ENCODE results near the gene P2RY6. TPM values are rescaled to one million over a fixed set of nuclear protein-coding genes. Genes with fewer than 3 reads are reported as not detected.

Gene P2RY6
- total and polyA plus RNA-seq, 2 experiments from 2014 or later = 2.6 to 8.9 TPM

- Histone ChIP-seq H3K27me3 (no peaks in the 10 kb centered on the region), H3K36me3 (replicated peaks; ENCODE audit: insufficient read depth, low read depth) (no peaks in the 10 kb centered on the region), H3K9me2 (replicated peaks; ENCODE audit: insufficient read depth) (no peaks in the 10 kb centered on the region), H3K4me1 (ENCODE audit: insufficient read depth) (peaks cover 53% of the 10 kb centered on the region), H3K27ac (peak overlapping the region; percentile 82), H4K20me1 (ENCODE audit: insufficient read depth, poor library complexity, severe bottlenecking) (peaks cover 50% of the 10 kb centered on the region), H2AFZ (no peak overlapping the region), H3K4me2 (peak overlapping the region; percentile 62), H3K79me2 (peaks cover 100% of the 10 kb centered on the region), H3K9me3 (ENCODE audit: low read depth) (no peaks in the 10 kb centered on the region), H3K4me3 (no peak overlapping the region)
- 69% methylated on average over 7 of the region's 7 CpGs for WGBS (ENCODE audit: low lambda C conversion rate, missing lambda C conversion rate)
- DNase-seq (ENCODE audit: low spot score) = no peak
- no peak for TF ChIP-seq EZH2 (IDR thresholded peaks at IDR 0.05; ENCODE audit: borderline replicate concordance)
- no peak for TF ChIP-seq EZH2phosphoT487 (IDR thresholded peaks at IDR 0.05; ENCODE audit: low read depth, severe bottlenecking, unreplicated experiment)
- TF ChIP-seq CTCF (IDR thresholded peaks at IDR 0.05; ENCODE audit: poor library complexity) = no peak
These were observed 50.5 kb downstream of the P2RY6 start for GRCh38 chr11:73322382-73323306.

- Histone ChIP-seq H2AFZ (no peak overlapping the region), H3K36me3 (replicated peaks; ENCODE audit: insufficient read depth, low read depth) (no peaks in the 10 kb centered on the region), H3K9me2 (replicated peaks; ENCODE audit: insufficient read depth) (no peaks in the 10 kb centered on the region), H3K79me2 (peaks cover 100% of the 10 kb centered on the region), H3K4me1 (ENCODE audit: insufficient read depth) (peaks cover 58% of the 10 kb centered on the region), H3K4me3 (no peak overlapping the region), H3K27me3 (no peaks in the 10 kb centered on the region), H3K27ac (peak overlapping the region; percentile 82), H3K4me2 (peak overlapping the region; percentile 62), H3K9me3 (ENCODE audit: low read depth) (no peaks in the 10 kb centered on the region), H4K20me1 (ENCODE audit: insufficient read depth, poor library complexity, severe bottlenecking) (peaks cover 42% of the 10 kb centered on the region)
- WGBS (ENCODE audit: low lambda C conversion rate, missing lambda C conversion rate) = 35% methylated on average over 14 of the region's 14 CpGs
- DNase-seq (ENCODE audit: low spot score) = peak; percentile 75
- no peak for TF ChIP-seq EZH2phosphoT487 (IDR thresholded peaks at IDR 0.05; ENCODE audit: low read depth, severe bottlenecking, unreplicated experiment)
These were observed 51.3 kb downstream of the P2RY6 start for GRCh38 chr11:73323464-73323863.

- 83% methylated on average over 9 of the region's 9 CpGs for WGBS (ENCODE audit: low lambda C conversion rate, missing lambda C conversion rate)
- Histone ChIP-seq H3K36me3 (replicated peaks; ENCODE audit: insufficient read depth, low read depth) (no peaks in the 10 kb centered on the region), H4K20me1 (ENCODE audit: insufficient read depth, poor library complexity, severe bottlenecking) (peaks cover 37% of the 10 kb centered on the region), H3K4me1 (ENCODE audit: insufficient read depth) (peaks cover 62% of the 10 kb centered on the region), H2AFZ (no peak overlapping the region), H3K4me2 (no peak overlapping the region), H3K4me3 (no peak overlapping the region), H3K9me3 (ENCODE audit: low read depth) (no peaks in the 10 kb centered on the region), H3K9me2 (replicated peaks; ENCODE audit: insufficient read depth) (no peaks in the 10 kb centered on the region), H3K79me2 (peaks cover 100% of the 10 kb centered on the region), H3K27ac (peak overlapping the region; percentile 82), H3K27me3 (no peaks in the 10 kb centered on the region)
- no peak for DNase-seq (ENCODE audit: low spot score)
- no peak for TF ChIP-seq EZH2 (IDR thresholded peaks at IDR 0.05; ENCODE audit: borderline replicate concordance)
- TF ChIP-seq CTCF (IDR thresholded peaks at IDR 0.05; ENCODE audit: poor library complexity) = no peak
- no peak for TF ChIP-seq EZH2phosphoT487 (IDR thresholded peaks at IDR 0.05; ENCODE audit: low read depth, severe bottlenecking, unreplicated experiment)
These were observed 52.0 kb downstream of the P2RY6 start for GRCh38 chr11:73324116-73324515.

GRCh38 chr11:73324665-73325035, 52.5 kb downstream of the P2RY6 start:
- H3K9me2 ChIP-seq (replicated peaks; ENCODE audit: insufficient read depth) = no peaks in the 10 kb centered on the region
- no peak overlapping the region for H3K4me2 ChIP-seq
- no peak overlapping the region for H3K4me3 ChIP-seq
- H3K9me3 ChIP-seq (ENCODE audit: low read depth) = no peaks in the 10 kb centered on the region
- no peaks in the 10 kb centered on the region for H3K36me3 ChIP-seq (replicated peaks; ENCODE audit: insufficient read depth, low read depth)
- 96% methylated on average over 2 of the region's 2 CpGs for WGBS (ENCODE audit: low lambda C conversion rate, missing lambda C conversion rate)
- peaks cover 62% of the 10 kb centered on the region for H3K4me1 ChIP-seq (ENCODE audit: insufficient read depth)
- H3K79me2 ChIP-seq = peaks cover 99% of the 10 kb centered on the region
- peaks cover 32% of the 10 kb centered on the region for H4K20me1 ChIP-seq (ENCODE audit: insufficient read depth, poor library complexity, severe bottlenecking)
- no peak for TF ChIP-seq CTCF (IDR thresholded peaks at IDR 0.05; ENCODE audit: poor library complexity)
- peak overlapping the region; percentile 82 for H3K27ac ChIP-seq
- no peaks in the 10 kb centered on the region for H3K27me3 ChIP-seq
- no peak overlapping the region for H2AFZ ChIP-seq
- no peak for DNase-seq (ENCODE audit: low spot score)
